ENCODE measurements around the gene ZDHHC13.

DNA sequence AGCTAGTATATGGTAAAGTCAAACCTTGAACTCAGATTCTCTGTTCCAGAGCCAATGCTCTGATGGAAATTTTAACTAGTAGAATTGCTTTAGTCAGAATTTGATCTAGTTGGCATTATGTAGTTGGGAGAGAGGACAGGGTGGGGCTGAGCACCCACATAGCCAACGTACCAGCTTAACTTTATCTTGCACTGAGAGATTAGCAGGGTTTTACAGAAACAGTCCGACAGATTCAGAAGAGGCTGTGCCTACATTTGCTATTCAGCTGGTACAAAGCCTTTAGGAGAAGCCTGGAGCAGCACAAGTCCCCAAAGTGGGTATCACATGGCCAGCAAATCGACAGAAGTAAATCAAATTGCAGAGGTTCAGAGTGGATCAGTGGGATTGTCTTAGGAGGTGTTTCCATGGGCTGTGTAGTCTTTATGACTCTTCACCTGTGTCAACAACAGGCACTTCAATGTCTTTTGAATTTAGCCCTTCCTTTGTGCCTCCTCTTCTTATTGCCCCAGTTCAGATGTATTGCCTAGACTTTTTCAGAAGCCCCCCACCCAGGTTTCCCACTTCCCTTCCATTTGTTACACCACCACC is 92.1 kb downstream of the ZDHHC13 start:
- no peak for TF ChIP-seq SIN3A (IDR thresholded peaks at IDR 0.05; ENCODE audit: borderline replicate concordance, insufficient read depth, low read length)
- TF ChIP-seq TAF1 (IDR thresholded peaks at IDR 0.05; ENCODE audit: borderline replicate concordance, insufficient read depth, low read length): no peak
- TF ChIP-seq POLR2AphosphoS5 (IDR thresholded peaks at IDR 0.05; ENCODE audit: low read depth, low read length): no peak

Data from PFSK-1 (cell line).